Suprapubic skin (tissue), 4 donors: Measurements from ENCODE around the gene SNW1.

Experiments used
- EP300 ChIP-seq: sonication (generic); formaldehyde crosslinking; IDR thresholded peaks from one replicate; pipeline ENCODE4 v1.6.1; 2017; ENCODE audit warnings: antibody characterized with exemption
- POLR2A ChIP-seq, 2 donors: fragments of 450-650 bp; IDR thresholded peaks; one replicate each; pipeline ENCODE4 v1.6.1; 2017; ENCODE audit warnings: antibody characterized with exemption in 2 of 2, mild to moderate bottlenecking in 2 of 2, moderate library complexity in 2 of 2
- POLR2AphosphoS5 ChIP-seq, 3 donors: sonication (generic); formaldehyde crosslinking; IDR thresholded peaks; one replicate each; pipeline ENCODE4 v1.6.1; 2017; ENCODE audit warnings: antibody characterized with exemption in 3 of 3
- TF ChIP-seq, protein P1 (sequence below), 2 donors: fragments of 200-600 bp in 1 of 2; fragments of 450-650 bp in 1 of 2; sonication (generic) in 1 of 2; IDR thresholded peaks; one replicate each; pipeline ENCODE4 v1.5.1; 2016 to 2019; ENCODE audit warnings: antibody characterized with exemption in 2 of 2, mild to moderate bottlenecking in 1 of 2, moderate library complexity in 1 of 2

- TF ChIP-seq, protein P1, sequence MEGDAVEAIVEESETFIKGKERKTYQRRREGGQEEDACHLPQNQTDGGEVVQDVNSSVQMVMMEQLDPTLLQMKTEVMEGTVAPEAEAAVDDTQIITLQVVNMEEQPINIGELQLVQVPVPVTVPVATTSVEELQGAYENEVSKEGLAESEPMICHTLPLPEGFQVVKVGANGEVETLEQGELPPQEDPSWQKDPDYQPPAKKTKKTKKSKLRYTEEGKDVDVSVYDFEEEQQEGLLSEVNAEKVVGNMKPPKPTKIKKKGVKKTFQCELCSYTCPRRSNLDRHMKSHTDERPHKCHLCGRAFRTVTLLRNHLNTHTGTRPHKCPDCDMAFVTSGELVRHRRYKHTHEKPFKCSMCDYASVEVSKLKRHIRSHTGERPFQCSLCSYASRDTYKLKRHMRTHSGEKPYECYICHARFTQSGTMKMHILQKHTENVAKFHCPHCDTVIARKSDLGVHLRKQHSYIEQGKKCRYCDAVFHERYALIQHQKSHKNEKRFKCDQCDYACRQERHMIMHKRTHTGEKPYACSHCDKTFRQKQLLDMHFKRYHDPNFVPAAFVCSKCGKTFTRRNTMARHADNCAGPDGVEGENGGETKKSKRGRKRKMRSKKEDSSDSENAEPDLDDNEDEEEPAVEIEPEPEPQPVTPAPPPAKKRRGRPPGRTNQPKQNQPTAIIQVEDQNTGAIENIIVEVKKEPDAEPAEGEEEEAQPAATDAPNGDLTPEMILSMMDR (IDR thresholded peaks at IDR 0.05), result no peak
- TF ChIP-seq POLR2A (IDR thresholded peaks at IDR 0.05) (no peak), EP300 (no peak), POLR2AphosphoS5 (IDR thresholded peaks at IDR 0.05) (no peak)
These were observed 79.5 kb downstream of the SNW1 start for GRCh38 chr14:77681196-77682157.
